ENCODE data around the gene TLE3.

TLE3 gene

DNA sequence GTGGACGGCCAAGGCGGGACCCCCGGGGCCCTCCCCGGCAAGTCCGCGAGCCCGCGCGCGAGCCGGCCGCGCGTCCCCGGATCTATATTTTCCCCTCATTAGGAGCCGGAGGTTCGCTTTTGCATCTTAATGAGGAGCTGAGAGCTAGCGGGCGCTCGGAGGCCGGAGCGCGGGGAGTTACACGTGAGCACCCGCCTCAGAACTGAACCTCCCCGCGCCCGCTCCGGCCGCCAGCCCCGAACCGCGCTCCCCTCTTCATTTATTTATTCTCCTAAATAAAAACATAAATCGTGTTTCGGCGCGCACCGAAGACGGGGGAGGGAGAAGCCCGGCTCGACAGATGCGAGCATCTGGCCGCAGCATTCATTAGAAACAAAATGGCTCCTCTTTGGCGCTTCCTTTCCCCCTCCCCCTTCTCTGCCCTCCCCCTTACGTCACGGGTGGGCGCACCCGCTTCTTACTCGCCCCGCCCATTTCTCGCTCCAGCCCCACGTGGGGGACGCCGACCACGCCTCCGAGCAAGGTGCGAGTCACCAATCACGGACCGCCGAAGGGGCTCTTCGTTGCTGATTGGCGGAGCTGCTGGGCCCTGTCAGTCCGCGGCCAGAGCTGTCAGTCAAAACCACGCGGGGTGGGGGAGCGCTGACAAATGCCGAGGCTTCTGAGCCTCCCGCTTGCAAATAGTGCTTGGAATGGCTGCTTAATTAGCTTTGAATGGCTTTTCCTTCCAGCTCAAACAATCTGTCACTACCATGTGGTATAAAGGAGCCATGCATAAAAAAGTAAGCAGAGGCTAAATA is 1.6 kb upstream of the TLE3 start:
- peak; percentile 100 for DNase-seq (ENCODE audit: low read depth in 1 of 2, low spot score in 1 of 2)

DNA sequence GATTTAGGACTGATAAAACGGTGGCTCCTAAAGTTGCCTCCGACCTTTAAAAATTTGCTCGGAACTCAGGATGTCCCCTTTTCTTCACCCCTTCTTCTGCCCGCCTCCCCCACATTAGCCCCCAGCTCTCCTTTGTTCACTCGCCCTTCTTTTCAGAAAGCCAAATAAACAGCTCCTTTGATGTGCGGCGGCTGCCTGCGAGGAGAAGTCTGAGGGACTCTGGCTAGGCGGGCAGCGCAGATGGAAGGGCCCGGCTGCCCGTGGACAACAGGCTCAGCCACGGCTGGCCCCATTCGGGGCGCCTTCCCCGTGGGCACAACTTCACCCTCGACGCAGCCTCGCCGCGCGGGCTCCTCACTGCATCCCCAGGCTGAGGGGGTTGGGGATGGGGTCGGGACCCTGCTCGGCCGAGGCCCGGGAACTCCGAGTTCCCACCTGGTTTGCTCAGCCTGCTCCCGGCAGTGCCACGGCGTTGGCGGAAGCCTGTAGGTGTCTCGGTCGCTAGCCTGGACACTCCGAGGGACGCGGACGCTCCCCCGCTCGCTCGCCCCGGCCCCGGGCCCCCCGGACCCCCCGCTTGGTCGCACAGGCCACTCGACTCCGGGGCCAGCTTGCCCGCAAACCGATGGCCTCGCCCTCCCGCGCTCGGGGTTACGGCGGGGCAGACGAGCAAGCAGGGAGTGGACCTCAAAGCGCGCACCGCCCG is 897 bp upstream of the TLE3 start:
- peak in 1 of 2 donors; percentile 8 for DNase-seq (ENCODE audit: low read depth in 1 of 2, low spot score in 1 of 2)

DNA sequence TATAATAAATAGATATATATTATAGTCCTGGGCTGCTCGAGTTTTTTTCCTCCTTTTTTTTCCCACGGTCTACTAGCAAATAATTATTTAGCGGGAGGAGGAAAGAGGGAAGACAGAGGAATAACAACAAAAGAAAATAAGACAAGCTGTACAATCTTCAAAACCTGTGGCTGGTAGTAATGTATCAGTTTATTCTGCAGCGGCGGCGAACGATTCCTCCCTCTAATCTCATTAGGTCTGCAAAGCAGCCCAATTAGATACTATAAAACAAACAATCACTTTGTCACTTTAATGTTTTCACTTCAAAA is 390 bp upstream of the TLE3 start:
- no peak for DNase-seq (ENCODE audit: low read depth in 1 of 2, low spot score in 1 of 2)

DNA sequence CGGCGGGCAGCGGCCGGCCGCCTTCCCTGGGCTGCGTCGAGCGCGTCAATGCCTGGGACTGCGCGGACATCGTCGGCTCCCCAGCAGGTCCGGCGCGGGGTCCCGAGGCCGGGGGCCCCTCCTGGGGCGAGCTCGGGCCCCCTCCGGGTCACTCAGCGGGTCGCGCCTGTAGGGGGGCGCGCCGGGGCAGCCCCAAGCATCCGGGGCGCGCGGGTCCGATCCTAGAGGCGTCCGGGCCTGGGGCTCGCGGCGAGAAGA is 725 bp downstream of the TLE3 start:
- DNase-seq (ENCODE audit: low read depth in 1 of 2, low spot score in 1 of 2) = no peak

DNA sequence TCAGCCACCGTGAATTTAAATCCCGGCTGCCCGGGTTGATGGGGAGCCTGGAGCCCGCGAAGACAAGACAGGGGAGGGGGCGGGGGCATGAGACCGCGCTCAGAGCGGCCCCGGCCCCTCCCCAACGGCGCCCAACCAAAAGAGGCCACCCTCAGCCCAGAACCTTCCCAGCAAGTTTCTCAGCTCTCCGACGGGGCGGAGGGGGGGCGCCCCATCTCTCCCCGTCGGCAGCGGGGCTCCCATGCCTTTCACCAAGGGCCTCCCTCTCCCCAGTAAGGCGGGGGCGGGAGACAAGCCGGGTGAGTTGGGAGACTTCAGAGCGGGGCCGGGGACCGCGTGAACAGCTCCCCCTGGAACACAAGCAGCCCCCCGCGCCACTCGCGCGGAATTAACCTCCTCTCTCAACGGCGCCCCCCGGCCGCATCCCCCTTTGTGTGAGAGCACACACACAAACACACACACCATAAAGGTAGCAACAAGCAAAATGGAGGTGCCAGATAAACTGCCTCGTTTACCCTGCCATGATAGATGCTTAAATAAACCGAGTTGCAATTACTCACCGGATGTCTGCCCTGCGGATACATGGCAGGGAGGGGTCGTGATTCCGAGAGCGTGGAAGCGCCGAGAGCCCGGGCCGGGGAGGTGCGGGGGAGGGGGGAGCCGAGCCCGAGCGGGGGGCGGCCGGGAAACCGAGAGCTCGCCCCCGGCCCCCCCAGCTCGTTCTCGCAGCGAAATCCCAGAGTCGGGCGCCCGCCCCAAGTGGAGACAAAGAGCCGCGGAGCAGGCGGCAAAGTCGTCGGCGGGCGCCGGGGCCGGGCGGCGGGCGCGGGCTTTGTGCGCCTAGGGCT is 1.3 kb downstream of the TLE3 start:
- DNase-seq (ENCODE audit: low read depth in 1 of 2, low spot score in 1 of 2) = peak; percentile 9 to 49

DNA sequence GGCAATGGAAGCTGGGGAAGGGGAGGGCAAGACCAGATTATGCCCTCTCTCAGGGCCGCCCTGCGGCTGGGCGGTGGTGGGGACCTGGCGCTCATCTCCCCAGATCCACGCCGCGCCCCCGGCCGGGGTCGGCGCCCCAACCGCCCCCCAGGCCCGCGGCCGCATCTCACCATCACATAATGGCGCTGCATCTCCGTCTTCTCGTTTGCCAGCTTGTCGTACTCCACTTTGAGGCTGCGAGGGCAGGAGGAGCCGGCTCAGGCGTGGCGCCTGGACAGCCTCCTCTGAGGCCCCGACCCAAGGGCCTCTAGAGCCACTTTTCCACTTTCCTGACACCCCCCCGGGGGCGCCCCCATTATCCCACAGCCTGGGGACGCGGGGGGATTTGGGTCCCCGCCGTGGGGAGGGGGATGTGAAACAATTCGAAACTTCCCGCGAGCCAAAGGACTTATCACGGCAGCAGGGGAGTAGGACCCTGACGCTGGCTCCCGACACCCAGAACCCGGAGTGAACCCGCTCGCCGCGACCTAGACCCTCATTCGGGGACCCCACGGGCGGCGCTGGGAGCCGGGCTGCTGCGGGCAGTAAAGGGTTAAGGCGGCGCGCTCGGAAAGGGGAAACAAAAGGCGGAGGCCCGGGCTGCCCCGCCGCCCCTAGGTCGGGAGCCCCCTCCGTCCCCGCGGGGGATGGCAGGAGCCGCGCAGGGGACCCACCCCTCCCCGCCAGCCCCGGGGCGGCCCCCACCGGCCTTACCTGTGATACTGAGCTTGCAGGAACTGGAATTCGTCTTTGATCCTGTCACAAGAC is 2.1 kb downstream of the TLE3 start:
- peak; percentile 26 to 45 for DNase-seq (ENCODE audit: low read depth in 1 of 2, low spot score in 1 of 2)

DNA sequence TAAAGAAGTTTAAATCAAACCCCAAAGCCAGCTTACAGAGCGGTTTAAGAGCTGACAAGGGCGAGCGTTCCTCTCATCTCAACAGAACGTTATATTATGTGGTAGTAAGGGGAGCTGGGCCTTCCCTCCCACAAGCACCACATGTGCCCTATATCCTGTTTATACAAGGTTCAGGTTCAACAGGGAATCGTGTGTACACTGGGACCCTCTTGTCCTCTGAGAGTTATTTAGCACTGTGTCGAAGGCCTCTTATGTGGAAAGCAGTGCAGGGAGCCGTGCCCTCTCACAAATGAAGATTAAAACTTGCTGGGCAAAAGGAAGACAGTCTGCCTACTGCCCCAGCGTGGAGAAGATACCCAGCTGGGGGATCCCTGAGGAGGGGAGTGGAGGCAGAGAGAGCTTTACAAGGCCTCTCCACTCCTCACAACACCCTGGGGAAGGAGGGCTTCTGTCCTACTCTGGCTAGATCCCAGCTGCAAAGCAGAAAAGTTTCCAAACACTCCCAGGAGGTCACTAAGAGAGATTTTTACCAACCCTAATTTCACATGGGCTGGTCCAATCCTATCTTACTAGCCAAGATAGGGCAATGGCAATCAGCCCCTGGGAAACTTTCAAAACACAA is 2.9 kb downstream of the TLE3 start:
- no peak for DNase-seq (ENCODE audit: low read depth in 1 of 2, low spot score in 1 of 2)

DNA sequence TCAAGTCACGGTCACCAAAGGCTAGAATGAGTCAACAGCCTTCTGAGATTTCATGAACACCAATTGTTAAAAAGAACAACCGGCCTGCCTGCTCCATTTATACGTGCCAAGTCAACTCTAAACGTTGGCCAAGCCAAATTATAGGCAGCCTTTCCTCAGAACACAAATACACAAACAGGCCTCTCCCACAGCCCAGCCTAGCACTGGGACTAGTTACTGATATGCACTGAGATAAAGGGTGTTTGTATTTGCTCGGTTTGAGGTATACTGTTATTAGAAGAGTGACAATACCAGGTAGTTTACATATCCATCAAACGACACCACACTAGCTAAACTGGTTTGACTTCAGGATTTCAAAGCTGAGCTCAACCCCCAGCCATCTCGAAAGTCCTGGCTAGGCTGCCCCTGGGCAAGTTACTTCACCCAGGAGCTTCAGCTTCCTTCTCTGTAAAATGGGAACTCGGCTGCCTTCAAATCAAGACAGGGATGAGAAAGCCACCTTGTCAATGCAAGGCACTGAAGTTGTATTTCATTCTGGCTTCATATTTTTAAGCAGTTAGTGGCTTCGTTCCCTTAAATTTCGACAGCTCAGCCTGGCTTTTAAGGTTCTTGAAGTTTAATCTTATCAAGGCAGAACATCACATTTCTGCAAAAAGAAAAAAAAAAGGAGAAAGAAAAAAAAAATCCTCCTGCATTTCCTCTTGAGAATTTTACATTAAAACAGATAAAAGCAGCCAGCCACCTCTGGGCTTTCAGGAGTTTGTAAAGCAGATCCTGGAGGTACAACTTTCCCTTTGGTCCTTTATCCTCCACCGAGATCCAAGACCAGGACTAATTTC is 4.0 kb downstream of the TLE3 start:
- no peak for DNase-seq (ENCODE audit: low read depth in 1 of 2, low spot score in 1 of 2)

DNA sequence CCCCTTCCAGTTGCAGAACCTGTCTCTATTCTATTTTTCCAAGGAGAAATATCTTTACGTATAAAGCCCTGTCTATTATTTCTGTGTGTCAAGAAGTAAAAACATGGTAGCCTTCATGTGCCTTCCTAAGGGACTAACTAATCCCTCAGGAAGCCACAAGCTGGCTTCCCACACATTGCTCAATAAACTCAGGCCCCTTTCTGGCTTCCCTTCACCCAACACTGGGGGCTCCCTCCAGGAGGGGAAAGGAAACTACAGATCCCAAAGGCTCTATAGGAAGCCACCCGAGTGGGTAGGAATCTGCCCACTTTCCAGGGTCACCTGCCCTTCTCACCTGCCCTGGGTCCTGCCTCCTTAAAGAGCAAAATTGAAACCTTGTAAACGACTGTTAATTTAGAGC is 4.6 kb downstream of the TLE3 start:
- no peak for DNase-seq (ENCODE audit: low read depth in 1 of 2, low spot score in 1 of 2)

DNA sequence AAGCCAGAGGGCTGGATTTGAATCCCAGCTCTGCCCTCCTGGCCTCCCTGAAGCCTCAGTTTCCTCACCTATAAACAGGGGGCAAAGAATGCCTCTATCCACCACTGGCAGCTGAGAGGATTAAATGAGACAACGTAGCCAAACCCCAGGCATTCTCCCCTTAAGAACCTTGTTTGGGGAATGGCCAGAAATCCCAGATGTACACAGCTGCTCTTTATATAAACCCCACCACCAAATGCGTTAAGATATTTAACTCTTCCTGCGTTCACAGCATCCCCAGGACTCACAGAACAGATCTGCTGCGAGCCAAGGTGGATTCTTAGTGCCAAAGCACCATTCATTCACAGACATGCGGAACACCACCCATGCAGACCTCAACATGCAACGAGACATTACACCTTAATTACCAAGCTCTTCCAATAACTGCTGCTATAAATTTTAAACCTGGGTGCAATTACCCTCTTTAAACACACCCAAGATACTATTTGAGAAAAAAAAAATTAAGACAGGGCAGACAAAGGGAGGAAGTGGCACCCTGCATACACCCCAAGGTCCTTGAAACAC is 5.2 kb downstream of the TLE3 start:
- no peak for DNase-seq (ENCODE audit: low read depth in 1 of 2, low spot score in 1 of 2)

DNA sequence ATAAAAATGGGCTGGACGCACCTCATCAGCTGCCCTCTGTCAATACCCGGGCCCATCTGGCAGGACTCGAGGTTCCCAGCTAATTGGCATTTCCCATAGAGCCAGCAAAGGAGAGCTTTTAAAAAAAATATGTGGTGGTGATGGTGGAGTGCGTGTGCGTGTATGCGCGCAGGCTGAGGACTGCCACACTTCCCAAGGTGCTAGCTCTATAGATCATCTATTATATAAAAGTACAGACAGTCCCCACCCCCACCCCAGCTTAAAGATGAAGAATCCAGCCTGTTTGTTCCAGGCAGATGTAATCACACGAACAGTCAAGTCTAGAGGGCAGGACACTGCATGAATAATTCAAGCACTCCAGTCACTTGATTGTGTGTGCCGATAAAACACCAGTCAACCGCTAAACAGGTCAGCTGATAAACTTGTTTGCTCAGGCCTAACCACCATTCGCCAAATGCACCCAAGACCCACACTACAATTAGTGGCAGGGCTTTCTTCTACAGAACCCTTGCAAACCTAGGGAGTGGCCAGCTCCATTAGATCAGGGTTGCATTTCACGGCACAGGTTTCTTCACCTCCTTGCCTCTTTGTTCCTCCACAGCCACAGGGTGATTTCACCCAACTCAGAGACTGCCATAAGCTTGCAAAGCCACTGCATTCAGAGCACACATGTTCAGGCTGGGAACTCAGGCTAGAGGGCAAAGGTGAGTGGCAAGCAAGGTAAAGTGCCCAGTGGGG is 5.8 kb downstream of the TLE3 start:
- no peak for DNase-seq (ENCODE audit: low read depth in 1 of 2, low spot score in 1 of 2)

DNA sequence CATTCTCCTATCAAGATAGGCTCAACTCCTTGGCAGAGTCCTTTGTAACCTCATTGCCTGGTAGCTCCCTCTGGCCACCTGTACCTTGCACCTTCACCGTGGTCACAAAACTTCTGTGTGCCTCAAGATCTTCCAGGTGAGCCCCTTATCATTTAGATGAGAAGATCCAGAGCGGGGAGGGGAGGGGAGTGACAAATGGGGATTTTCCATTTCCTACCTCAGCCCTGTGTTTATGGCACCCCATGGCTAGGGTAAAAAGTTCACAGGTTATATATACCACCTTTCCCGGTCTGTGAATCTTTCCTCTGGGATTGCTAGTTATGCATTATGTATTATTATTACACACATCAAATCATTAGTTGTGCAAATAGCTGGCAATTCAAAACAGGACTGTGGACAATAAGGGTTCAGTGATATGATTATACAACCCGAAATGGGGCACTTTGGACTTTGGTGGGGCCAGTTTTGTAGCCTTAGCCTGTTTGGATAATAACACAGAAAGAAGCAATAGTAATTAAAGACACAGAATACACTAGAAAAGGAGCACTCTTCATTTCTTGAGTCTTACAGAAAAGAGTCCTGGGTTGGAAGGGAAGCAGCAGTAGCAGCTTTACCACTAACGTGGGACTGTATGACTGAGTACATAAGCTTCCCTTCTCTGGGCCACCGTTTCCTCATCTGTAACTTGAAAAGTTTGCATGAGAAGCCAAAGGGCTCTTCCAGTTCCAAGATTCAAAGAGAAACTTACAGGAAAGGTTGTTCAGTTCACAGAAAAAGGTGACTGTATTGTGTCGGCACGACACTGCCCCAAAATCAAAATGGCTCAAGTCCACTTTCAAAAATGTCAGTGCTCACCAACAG is 7.1 kb downstream of the TLE3 start:
- DNase-seq (ENCODE audit: low read depth in 1 of 2, low spot score in 1 of 2) = no peak

DNA sequence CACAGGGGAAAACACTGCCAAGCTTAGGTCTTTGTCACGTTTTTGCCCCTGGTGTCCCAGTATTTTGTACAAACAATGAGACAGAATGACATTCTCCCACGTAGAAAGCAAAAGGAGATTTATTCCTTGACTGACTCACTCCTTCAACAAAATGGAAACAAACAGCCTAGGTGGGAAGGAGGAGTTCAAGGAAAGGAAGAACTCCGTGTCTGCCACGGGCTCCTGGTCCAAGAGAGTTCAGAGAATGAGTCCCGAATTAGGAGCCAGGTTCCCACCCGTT is 8.1 kb downstream of the TLE3 start:
- no peak for DNase-seq (ENCODE audit: low read depth in 1 of 2, low spot score in 1 of 2)

DNA sequence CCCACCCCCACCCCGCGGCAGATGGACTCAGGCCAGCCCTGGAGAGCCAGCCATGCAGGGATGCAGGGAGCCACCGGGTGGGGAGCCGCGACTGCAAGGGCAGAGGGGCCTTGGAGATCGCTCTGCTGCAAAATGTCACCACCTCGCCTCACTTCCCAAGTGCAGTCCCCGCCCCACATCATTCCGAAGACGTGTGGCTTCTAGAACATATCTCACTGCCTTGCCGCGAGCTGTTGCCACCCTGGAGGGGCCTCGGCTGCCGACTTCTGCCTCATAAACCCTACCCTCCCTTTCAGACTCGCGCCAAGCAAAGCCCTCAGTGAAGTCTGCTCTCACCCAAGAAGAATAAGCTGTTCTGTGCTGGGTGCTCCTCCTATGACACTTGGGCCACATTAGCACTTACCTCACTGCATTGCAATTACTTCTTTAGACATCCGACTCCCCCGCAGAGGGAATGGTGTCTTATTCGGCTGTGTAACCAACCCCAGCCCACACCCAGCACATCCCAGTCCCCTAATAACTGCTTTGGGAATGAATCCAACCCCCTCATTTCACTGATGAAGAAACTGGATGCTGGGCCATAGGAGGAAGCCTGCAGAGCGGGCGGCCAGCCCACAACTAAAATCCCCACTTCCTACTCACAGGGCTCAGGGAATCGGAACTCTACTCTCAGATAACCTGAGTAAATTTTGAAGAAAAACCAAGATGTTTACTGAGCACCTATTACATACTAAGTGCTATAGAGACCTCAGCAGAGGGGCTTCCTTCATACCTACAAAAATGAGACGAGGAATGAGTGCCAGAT is 8.6 kb downstream of the TLE3 start:
- DNase-seq (ENCODE audit: low read depth in 1 of 2, low spot score in 1 of 2) = no peak

DNA sequence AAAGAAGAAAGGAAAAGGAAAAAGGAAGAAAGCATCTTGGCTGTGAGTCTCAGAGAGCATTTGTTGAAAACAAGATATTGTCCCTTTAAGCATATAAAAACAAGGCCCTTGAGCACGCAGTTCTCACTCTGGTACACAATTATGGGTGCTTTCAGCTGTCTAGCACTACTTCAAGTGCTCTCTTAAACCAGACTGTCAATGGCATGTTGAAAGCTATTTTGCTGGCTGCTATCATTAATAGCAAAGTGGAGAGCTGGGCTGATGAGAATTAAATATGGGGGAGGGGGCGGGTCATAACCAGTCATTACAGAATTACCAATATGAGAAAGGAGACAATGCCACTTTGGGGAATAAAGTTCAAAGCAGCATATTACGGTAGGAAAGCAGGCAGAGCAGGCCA is 9.3 kb downstream of the TLE3 start:
- no peak for DNase-seq (ENCODE audit: low read depth in 1 of 2, low spot score in 1 of 2)

DNA sequence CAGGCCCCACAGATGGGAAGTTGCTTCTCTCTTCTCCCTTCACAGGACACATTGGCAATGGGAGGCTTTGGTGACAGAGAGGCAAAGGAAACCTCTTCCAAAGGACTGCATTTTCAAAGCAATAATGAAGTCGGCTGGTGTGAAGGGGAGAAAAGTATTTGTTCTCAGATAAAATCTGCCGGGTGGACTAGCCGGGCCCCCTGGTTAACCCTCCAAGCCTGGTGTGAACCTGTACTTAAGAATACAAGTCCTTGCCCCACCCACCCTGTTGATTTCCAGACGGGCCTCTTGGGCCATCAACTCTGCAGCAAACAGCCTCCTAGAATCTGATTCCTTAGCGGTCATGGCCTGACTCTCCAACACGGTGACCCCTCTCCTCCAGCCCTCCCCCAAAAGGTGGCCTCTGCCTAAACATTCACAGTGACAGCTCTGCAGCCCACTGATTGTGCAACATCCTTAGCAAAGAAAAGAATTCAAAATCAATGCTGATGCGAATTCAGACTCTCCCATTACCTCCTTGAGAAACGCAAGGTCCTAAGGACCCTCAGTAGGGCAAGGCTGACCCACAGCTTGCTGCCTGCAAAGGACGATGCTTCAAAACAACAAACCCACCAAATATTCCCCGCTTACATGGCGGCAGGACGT is 9.9 kb downstream of the TLE3 start:
- no peak for DNase-seq (ENCODE audit: low read depth in 1 of 2, low spot score in 1 of 2)

DNA sequence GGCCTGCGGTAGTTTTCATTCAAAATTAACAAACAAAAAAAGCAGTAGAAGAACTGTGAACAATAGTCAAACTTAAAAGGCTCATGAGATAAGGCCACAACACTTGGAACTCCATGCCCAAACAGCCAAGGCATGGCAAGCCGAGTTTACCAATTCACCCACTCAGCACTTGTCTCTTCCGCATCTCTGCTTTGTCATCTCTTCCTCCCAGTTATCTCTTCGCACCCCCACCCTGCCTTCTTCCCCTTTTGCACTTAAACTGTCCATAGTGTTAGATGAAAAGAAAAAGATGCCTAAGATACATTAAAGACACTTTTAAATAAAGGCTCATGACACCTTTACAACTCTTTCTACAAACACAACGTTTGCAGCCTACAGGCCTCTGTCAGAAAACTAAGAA is 11.1 kb downstream of the TLE3 start:
- no peak for DNase-seq (ENCODE audit: low read depth in 1 of 2, low spot score in 1 of 2)
